HEK293 (cell line): ENCODE measurements around the gene PJVK.

Experiments used
- CTCF ChIP-seq: fragments of 450-650 bp; formaldehyde crosslinking; IDR thresholded peaks from 2 replicates; pipeline ENCODE4 v1.5.1; 2016; ENCODE audit warnings: missing biosample characterization, missing genetic modification characterization
- FEZF1 ChIP-seq: fragments of 450-650 bp; formaldehyde crosslinking; IDR thresholded peaks from 2 replicates; pipeline ENCODE4 v1.5.1; 2016; ENCODE audit warnings: missing biosample characterization, missing genetic modification characterization
- HOXA7 ChIP-seq: sonication (generic); formaldehyde crosslinking; IDR thresholded peaks from 2 replicates; pipeline ENCODE4 v1.8.1; 2022; ENCODE audit warnings: missing genetic modification reagents, borderline replicate concordance
- PRDM6 ChIP-seq: fragments of 450-650 bp; formaldehyde crosslinking; IDR thresholded peaks from 2 replicates; pipeline ENCODE4 v1.5.1; 2017; ENCODE audit warnings: missing biosample characterization, missing genetic modification characterization
- SALL2 ChIP-seq: fragments of 450-650 bp; formaldehyde crosslinking; IDR thresholded peaks from 2 replicates; pipeline ENCODE4 v1.5.0; 2017; ENCODE audit warnings: missing biosample characterization, mild to moderate bottlenecking, missing genetic modification characterization, borderline replicate concordance
- TRIM28 ChIP-seq: IDR thresholded peaks from 2 replicates; pipeline ENCODE4 v1.6.1; 2011; ENCODE audit warnings: low read length, control low read depth, borderline replicate concordance
- YY1 ChIP-seq: fragments of 450-650 bp; formaldehyde crosslinking; IDR thresholded peaks from 2 replicates; pipeline ENCODE4 v1.5.1; 2018; ENCODE audit warnings: missing biosample characterization, missing genetic modification characterization
- ZBTB1 ChIP-seq: fragments of 450-650 bp; formaldehyde crosslinking; IDR thresholded peaks from 2 replicates; pipeline ENCODE4 v1.5.1; 2016; ENCODE audit warnings: missing biosample characterization, missing genetic modification characterization
- ZBTB11 ChIP-seq: fragments of 450-650 bp; formaldehyde crosslinking; conservative IDR thresholded peaks from 2 replicates; pipeline ENCODE4 v1.5.1; 2016; ENCODE audit warnings: low read depth, missing biosample characterization, missing genetic modification characterization
- ZBTB7A ChIP-seq: fragments of 450-650 bp; formaldehyde crosslinking; IDR thresholded peaks from 2 replicates; pipeline ENCODE4 v1.5.1; 2016; ENCODE audit warnings: low read depth, missing biosample characterization, missing genetic modification characterization
- ZBTB8A ChIP-seq: fragments of 450-650 bp; formaldehyde crosslinking; IDR thresholded peaks from 2 replicates; pipeline ENCODE4 v1.5.1; 2016; ENCODE audit warnings: missing biosample characterization, missing genetic modification characterization
- ZNF146 ChIP-seq: fragments of 450-650 bp; formaldehyde crosslinking; IDR thresholded peaks from 2 replicates; pipeline ENCODE4 v1.5.1; 2016; ENCODE audit warnings: missing biosample characterization, missing genetic modification characterization
- ZNF266 ChIP-seq: fragments of 450-650 bp; formaldehyde crosslinking; IDR thresholded peaks from 2 replicates; pipeline ENCODE4 v1.5.1; 2016; ENCODE audit warnings: missing biosample characterization, missing genetic modification characterization, low read depth
- ZNF292 ChIP-seq: fragments of 450-650 bp; formaldehyde crosslinking; IDR thresholded peaks from 2 replicates; pipeline ENCODE4 v1.5.1; 2016; ENCODE audit warnings: low read depth, missing biosample characterization, missing genetic modification characterization, borderline replicate concordance
- ZNF324 ChIP-seq: fragments of 450-650 bp; formaldehyde crosslinking; IDR thresholded peaks from 2 replicates; pipeline ENCODE4 v1.5.1; 2016; ENCODE audit warnings: missing biosample characterization, missing genetic modification characterization
- ZNF341 ChIP-seq: fragments of 450-650 bp; formaldehyde crosslinking; IDR thresholded peaks from 2 replicates; pipeline ENCODE4; 2016; ENCODE audit warnings: low read depth, missing biosample characterization, missing genetic modification characterization
- ZNF350 ChIP-seq: fragments of 450-650 bp; formaldehyde crosslinking; IDR thresholded peaks from 2 replicates; pipeline ENCODE4 v1.5.0; 2017; ENCODE audit warnings: missing biosample characterization, mild to moderate bottlenecking, missing genetic modification characterization
- ZNF404 ChIP-seq: fragments of 450-650 bp; formaldehyde crosslinking; IDR thresholded peaks from 2 replicates; pipeline ENCODE4 v1.5.1; 2017; ENCODE audit warnings: missing biosample characterization, missing genetic modification characterization
- ZNF561 ChIP-seq: fragments of 450-650 bp; IDR thresholded peaks from 2 replicates; pipeline ENCODE4 v1.5.1; 2018; ENCODE audit warnings: missing biosample characterization, missing genetic modification characterization, borderline replicate concordance
- ZNF600 ChIP-seq: fragments of 450-650 bp; formaldehyde crosslinking; IDR thresholded peaks from 2 replicates; pipeline ENCODE4 v1.5.1; 2016; ENCODE audit warnings: missing biosample characterization, missing genetic modification characterization
- ZNF658 ChIP-seq: fragments of 450-650 bp; formaldehyde crosslinking; IDR thresholded peaks from 2 replicates; pipeline ENCODE4; 2016; ENCODE audit warnings: missing biosample characterization, missing genetic modification characterization
- ZNF76 ChIP-seq: fragments of 450-650 bp; formaldehyde crosslinking; IDR thresholded peaks from 2 replicates; pipeline ENCODE4; 2016; ENCODE audit warnings: low read depth, missing biosample characterization, missing genetic modification characterization, borderline replicate concordance
- ZNF785 ChIP-seq: fragments of 450-650 bp; formaldehyde crosslinking; IDR thresholded peaks from 2 replicates; pipeline ENCODE4 v1.5.1; 2016; ENCODE audit warnings: missing biosample characterization, missing genetic modification characterization
- ZSCAN5A ChIP-seq: fragments of 450-650 bp; formaldehyde crosslinking; IDR thresholded peaks from 2 replicates; pipeline ENCODE4 v1.5.1; 2016; ENCODE audit warnings: missing biosample characterization, missing genetic modification characterization

The PJVK gene

GRCh38 chr2:178478439-178479274 is 27.5 kb downstream of the PJVK start, which contains the start of gene FKBP7 (continued):
- TF ChIP-seq ZNF785 (tag by site-specific recombination) (no peak), ZNF76 (no peak), TRIM28 (peak; percentile 97), ZSCAN5A (tag by site-specific recombination) (no peak), ZNF350 (tag by site-specific recombination) (no peak), ZBTB11 (0 out of 2 replicates have a peak, but pooled peaks have one; percentile 12), ZBTB1 (tag by site-specific recombination) (no peak), ZNF404 (no peak), ZBTB7A (no peak), ZNF341 (tag by site-specific recombination) (peak; percentile 54; the same call in 1 of the 2 replicates), ZNF266 (no peak), ZNF292 (tag by site-specific recombination) (no peak), ZNF324 (tag by site-specific recombination) (no peak), FEZF1 (tag by site-specific recombination) (peak; percentile 75), PRDM6 (tag by site-specific recombination) (peak; percentile 63; the same call in 1 of the 2 replicates), HOXA7 (no peak), ZNF561 (tag by site-specific recombination) (no peak), ZNF600 (tag by site-specific recombination) (peak; percentile 18; the same call in 1 of the 2 replicates), CTCF (tag by site-specific recombination) (peak; percentile 72), YY1 (tag by site-specific recombination) (peak; percentile 20; the same call in 1 of the 2 replicates), ZNF658 (no peak), ZNF146 (peak; percentile 73; the same call in 1 of the 2 replicates), ZBTB8A (tag by site-specific recombination) (0 out of 2 replicates have a peak, but pooled peaks have one; percentile 22), SALL2 (tag by site-specific recombination) (no peak)
